ENCODE data around the gene NR5A2. TPM values are rescaled to one million over a fixed set of nuclear protein-coding genes. Genes with fewer than 3 reads are reported as not detected.
"Not testable (repeated sequence)": the region's sequence is repeated elsewhere in the genome, so short reads cannot be mapped to it uniquely, and the experiment has no call there.

Gene NR5A2
- total RNA-seq, 4 donors from 2014 or later: 3.7 to 19.1 (median 11.3) TPM

GRCh38 chr1:200184196-200184595 is 156.7 kb downstream of the NR5A2 start:
- ATAC-seq (ENCODE audit: low FRiP score) (peak; percentile 54), DNase-seq (ENCODE audit: low spot score) (peak; percentile 62)
- TF ChIP-seq, protein P1, sequence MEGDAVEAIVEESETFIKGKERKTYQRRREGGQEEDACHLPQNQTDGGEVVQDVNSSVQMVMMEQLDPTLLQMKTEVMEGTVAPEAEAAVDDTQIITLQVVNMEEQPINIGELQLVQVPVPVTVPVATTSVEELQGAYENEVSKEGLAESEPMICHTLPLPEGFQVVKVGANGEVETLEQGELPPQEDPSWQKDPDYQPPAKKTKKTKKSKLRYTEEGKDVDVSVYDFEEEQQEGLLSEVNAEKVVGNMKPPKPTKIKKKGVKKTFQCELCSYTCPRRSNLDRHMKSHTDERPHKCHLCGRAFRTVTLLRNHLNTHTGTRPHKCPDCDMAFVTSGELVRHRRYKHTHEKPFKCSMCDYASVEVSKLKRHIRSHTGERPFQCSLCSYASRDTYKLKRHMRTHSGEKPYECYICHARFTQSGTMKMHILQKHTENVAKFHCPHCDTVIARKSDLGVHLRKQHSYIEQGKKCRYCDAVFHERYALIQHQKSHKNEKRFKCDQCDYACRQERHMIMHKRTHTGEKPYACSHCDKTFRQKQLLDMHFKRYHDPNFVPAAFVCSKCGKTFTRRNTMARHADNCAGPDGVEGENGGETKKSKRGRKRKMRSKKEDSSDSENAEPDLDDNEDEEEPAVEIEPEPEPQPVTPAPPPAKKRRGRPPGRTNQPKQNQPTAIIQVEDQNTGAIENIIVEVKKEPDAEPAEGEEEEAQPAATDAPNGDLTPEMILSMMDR (IDR thresholded peaks at IDR 0.05): no peak

DNA sequence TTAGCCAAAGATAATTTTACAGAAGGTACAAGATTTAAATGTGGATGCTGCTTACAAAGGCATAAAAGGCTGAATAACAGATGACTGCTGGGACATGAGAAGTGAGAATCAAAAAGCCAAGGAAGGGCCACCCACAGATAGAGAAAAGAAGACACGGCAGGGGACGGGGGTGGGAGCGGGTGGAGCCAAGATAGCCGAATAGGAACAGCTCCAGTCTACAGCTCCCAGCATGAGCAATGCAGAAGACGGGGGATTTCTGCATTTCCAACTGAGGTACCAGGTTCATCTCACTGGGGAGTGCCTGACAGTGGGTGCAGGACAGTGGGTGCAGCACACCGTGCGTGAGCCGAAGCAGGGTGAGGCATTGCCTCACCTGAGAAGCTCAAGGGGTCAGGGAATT is 157.7 kb downstream of the NR5A2 start:
- not testable (repeated sequence) for ATAC-seq (ENCODE audit: low FRiP score)

GRCh38 chr1:200187332-200187731 is 159.8 kb downstream of the NR5A2 start:
- not testable (repeated sequence) for ATAC-seq (ENCODE audit: low FRiP score)

More for the DNA sequence above, 157.7 kb downstream of the NR5A2 start:
- not testable (repeated sequence) for DNase-seq (ENCODE audit: low spot score)

GRCh38 chr1:200191993-200192392 is 164.5 kb downstream of the NR5A2 start:
- TF ChIP-seq, protein P1 (IDR thresholded peaks at IDR 0.05): no peak
- DNase-seq (ENCODE audit: low spot score) (no peak), ATAC-seq (ENCODE audit: low FRiP score) (no peak)

More at GRCh38 chr1:200187332-200187731, 159.8 kb downstream of the NR5A2 start:
- DNase-seq (ENCODE audit: low spot score): not testable (repeated sequence)

DNA sequence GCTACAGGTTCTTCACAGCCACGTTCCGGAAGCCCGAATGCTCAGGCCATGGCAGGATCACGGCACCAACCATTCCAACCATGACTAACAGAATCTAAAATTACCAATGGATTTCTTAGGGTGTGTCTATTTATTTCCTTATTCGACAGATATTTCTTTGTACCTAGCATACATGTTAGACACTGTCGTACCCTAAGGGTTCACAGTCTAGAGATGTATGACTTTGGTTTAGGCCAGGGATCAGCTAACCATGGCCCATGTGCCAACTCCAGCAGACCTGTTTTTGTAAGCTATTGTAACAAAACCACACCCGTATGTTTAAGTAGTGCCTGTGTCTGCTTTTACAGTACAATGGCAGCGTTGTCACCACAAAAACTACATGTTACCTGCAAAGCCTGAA is 167.0 kb downstream of the NR5A2 start:
- no peak for ATAC-seq (ENCODE audit: low FRiP score)
- TF ChIP-seq, protein P1 (IDR thresholded peaks at IDR 0.05): no peak
- no peak for DNase-seq (ENCODE audit: low spot score)

DNA sequence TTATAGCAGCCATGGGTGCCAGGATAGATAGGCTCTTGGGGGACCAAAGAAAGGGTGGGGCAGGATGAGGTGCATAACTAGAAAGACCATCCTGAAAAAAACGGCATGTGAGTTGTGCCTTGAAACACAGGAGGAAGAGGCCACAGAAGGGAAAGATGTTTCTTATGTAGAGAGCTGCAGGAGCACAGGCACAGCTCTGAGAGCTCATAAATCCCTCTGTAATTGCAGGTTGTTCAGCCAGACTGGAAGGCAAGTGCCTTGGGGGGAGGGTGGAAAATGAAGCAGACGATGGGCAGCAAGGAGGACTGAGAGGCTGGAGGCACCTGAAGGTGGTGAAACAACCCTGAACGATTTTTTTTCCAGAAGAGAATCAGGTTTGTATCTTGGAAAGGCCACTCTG is 170.7 kb downstream of the NR5A2 start:
- TF ChIP-seq, protein P1 (IDR thresholded peaks at IDR 0.05): no peak
- ATAC-seq (ENCODE audit: low FRiP score): no peak
- no peak for DNase-seq (ENCODE audit: low spot score)

GRCh38 chr1:200205216-200205995 is 177.9 kb downstream of the NR5A2 start:
- ATAC-seq (ENCODE audit: low FRiP score) (no peak), DNase-seq (ENCODE audit: low spot score) (no peak)
- TF ChIP-seq, protein P1 (IDR thresholded peaks at IDR 0.05): no peak

GRCh38 chr1:200206340-200206739 is 178.8 kb downstream of the NR5A2 start:
- ATAC-seq (ENCODE audit: low FRiP score): no peak

More at GRCh38 chr1:200206340-200206739, 178.8 kb downstream of the NR5A2 start:
- no peak for DNase-seq (ENCODE audit: low spot score)
- TF ChIP-seq, protein P1 (IDR thresholded peaks at IDR 0.05): no peak
